ENCODE measurements around the gene CLRN2. TPM values are rescaled to one million over a fixed set of nuclear protein-coding genes. Genes with fewer than 3 reads are reported as not detected.

CLRN2 gene
- total RNA-seq, 1 experiment from 2014 or later = not detected

GRCh38 chr4:17476853-17477252 is 38.1 kb upstream of the CLRN2 start:
- DNase-seq (ENCODE audit: low read depth, low spot score) (no peak), ATAC-seq (no peak)
- intact Hi-C loops (cut with micrococcal nuclease) = no loop called here
- TF ChIP-seq POLR2AphosphoS5 (IDR thresholded peaks at IDR 0.05; ENCODE audit: low read depth, low read length) (no peak), SIN3A (IDR thresholded peaks at IDR 0.05; ENCODE audit: low read depth) (no peak), MAX (IDR thresholded peaks at IDR 0.05) (no peak), ZBTB33 (IDR thresholded peaks at IDR 0.05; ENCODE audit: extremely low read depth, insufficient replicate concordance, low read length) (no peak), CTCF (IDR thresholded peaks at IDR 0.05 in 2 of 3, conservative IDR thresholded peaks at IDR 0.05 in 1 of 3; ENCODE audit: borderline replicate concordance in 1 of 3, insufficient read depth in 1 of 3, low read depth in 2 of 3, low read length in 2 of 3) (no peak), TCF7L2 (IDR thresholded peaks at IDR 0.05; ENCODE audit: borderline replicate concordance, extremely low read depth, insufficient read depth, insufficient read length) (no peak), POLR2A (IDR thresholded peaks at IDR 0.05; ENCODE audit: borderline replicate concordance, extremely low read depth, insufficient read depth, insufficient read length) (no peak), SRF (IDR thresholded peaks at IDR 0.05; ENCODE audit: low read depth) (no peak), SP1 (IDR thresholded peaks at IDR 0.05; ENCODE audit: low read depth) (no peak), EGR1 (IDR thresholded peaks at IDR 0.05; ENCODE audit: low read depth) (no peak), CEBPB (IDR thresholded peaks at IDR 0.05; ENCODE audit: low read depth) (no peak), REST (IDR thresholded peaks at IDR 0.05; ENCODE audit: low read depth) (no peak)
- H3K9ac ChIP-seq (ENCODE audit: low read length) = no peak overlapping the region
- no peaks in the 10 kb centered on the region for H3K9me3 ChIP-seq (ENCODE audit: control insufficient read depth in 1 of 2, insufficient read depth in 1 of 2, low read depth in 1 of 2, low read length in 2 of 2)
- H3K4me3 ChIP-seq (replicated peaks in 1 of 2; ENCODE audit: low read depth in 1 of 2, low read length in 2 of 2) = no peak overlapping the region
- ChIA-PET CTCF (no interaction called here), POLR2A (no interaction called here), RAD21 (ENCODE audit: low non-redundant PET in 1 of 2, low total read pairs in 2 of 2, uncharacterized antibody in 2 of 2, unreplicated experiment in 2 of 2) (no interaction called here)
- H3K27ac ChIP-seq (ENCODE audit: low read depth, low read length) = no peak overlapping the region
- no peaks in the 10 kb centered on the region for H3K79me2 ChIP-seq (ENCODE audit: insufficient read depth, low read length)
- no peaks in the 10 kb centered on the region for H3K36me3 ChIP-seq (ENCODE audit: control insufficient read depth in 1 of 2, insufficient read depth in 2 of 2, low read length in 2 of 2)
- no TSS peak for BruUV-seq (replicated peaks)
- H2AFZ ChIP-seq (ENCODE audit: low read depth, low read length, poor library complexity, severe bottlenecking) = no peak overlapping the region
- H3K4me1 ChIP-seq (ENCODE audit: control insufficient read depth in 1 of 2, insufficient read depth in 2 of 2, low read length in 2 of 2) = peaks cover 0 to 3% of the 10 kb centered on the region in 2 experiments; a peak in 2 of 4 replicates
- no peaks in the 10 kb centered on the region for H4K20me1 ChIP-seq (ENCODE audit: insufficient read depth)
- H3K9me2 ChIP-seq (ENCODE audit: insufficient read depth) = no peaks in the 10 kb centered on the region
- H3K4me2 ChIP-seq (ENCODE audit: low read length) = no peak overlapping the region
- no peaks in the 10 kb centered on the region for H3K27me3 ChIP-seq (ENCODE audit: insufficient read depth, low read length)

Data from HCT116 (cell line).